SKM-1 (cell line): ENCODE data around the gene CCDC70.

Source experiments
- DNase-seq: peaks from one replicate; lab custom pipeline; 2025; ENCODE audit not compliant: unreplicated experiment; lab: John Stamatoyannopoulos, UW

The CCDC70 gene

GRCh38 chr13:51856998-51857397 lies 4.8 kb upstream of the CCDC70 start:
- DNase-seq = no peak

GRCh38 chr13:51858433-51859247 lies 3.1 kb upstream of the CCDC70 start:
- no peak for DNase-seq

DNA sequence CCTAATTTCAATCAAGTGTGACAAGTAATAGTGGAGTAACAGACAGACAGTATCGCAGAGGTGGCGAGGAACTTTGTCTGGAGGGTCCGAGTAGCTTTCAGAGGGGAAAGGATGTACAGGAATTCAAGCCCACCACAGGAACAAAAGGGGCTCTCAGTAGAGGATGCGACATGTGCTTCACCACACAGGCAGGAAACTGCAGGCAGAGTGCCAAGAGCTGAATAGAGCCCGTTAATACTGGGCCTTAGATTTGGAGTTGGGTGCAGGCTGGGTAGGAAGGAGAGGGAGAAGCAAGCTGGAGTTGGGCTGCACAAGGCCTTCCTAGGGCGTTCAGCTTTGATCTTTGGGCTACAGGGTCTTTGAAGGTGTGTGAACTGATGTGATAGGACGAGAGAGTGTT lies 1.2 kb downstream of the CCDC70 start:
- no peak for DNase-seq

GRCh38 chr13:51865838-51866237 lies 4.1 kb downstream of the CCDC70 start:
- no peak for DNase-seq

DNA sequence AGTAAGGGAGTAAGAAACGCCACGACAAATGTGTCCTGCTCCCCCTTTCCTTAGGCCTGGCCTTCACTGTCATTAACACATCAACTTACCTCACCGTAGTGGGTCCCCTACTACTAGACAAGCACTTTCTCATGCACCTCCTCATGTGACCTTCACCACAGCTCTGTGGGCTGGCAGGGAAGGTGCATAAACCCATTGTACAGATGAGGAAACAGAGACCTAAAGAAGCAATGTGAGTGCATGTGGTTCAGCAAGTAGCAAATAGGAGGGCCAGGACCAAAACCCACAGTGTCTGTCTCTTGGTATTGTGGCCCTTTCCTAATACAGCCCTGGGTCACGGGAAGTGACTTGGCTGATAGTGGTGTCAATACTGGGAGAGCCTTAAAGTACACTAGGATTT lies 5.3 kb downstream of the CCDC70 start:
- no peak for DNase-seq

GRCh38 chr13:51869916-51870315 lies 8.1 kb downstream of the CCDC70 start:
- no peak for DNase-seq

GRCh38 chr13:51870616-51871015 lies 8.8 kb downstream of the CCDC70 start:
- DNase-seq = no peak

- DNase-seq = no peak
These were observed 11.5 kb downstream of the CCDC70 start for GRCh38 chr13:51873117-51873798.

- no peak for DNase-seq
These were observed 12.1 kb downstream of the CCDC70 start for GRCh38 chr13:51873837-51874236.

DNA sequence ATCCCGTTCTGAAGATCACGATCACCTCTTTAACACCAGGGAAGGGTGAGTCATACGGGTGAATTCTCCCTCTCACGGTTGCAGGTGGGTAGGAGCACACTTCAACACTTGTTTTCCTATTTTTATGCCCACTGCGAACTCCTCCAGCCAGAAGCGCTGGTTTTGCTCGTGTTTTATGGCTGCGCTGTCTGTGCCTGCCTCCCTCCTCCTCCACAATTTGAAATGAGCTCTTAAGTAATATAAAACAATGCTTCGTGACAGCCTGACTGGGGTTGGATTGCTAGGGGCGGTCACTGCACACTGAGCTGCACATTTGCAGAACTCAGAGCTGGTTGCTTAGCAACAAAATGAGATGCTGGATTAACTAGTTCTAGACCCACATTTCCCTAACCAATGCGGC lies 12.9 kb downstream of the CCDC70 start:
- DNase-seq = no peak

GRCh38 chr13:51879133-51879532 lies 17.4 kb downstream of the CCDC70 start:
- DNase-seq = no peak

- DNase-seq = no peak
These were observed 19.5 kb downstream of the CCDC70 start for GRCh38 chr13:51881296-51881695.

DNA sequence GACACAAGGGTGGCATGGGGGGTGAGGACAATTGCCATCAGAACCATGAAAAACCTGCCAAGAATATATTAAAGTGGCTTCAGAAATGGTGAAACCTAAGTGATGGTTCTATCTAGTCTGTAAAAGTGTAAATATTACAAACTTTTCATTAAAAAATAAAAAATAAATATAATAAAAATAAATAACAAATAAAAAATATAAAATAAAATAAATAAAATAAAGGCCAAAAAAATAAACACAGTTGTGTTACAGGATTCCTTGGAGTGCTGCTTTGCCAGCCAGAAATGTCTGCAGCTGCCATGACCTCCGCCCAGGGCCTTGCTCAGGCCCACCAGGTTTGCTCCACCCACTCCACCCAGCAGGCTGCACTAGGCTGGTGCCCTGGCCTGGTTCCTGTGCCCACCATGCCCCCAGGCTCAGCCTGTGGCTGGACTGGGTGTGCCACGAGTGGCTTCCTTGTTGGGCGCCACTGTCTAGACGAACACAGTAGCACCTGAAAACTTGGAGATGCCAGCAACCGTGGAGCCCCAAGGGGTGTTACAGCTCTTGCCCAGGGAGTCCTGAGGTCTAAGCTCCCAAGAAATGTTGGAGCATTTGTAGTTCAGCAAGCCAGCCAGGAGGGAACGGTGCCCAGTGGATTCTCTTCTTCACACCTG lies 20.9 kb downstream of the CCDC70 start:
- DNase-seq = no peak

GRCh38 chr13:51883226-51883600 lies 21.4 kb downstream of the CCDC70 start:
- DNase-seq = no peak

DNA sequence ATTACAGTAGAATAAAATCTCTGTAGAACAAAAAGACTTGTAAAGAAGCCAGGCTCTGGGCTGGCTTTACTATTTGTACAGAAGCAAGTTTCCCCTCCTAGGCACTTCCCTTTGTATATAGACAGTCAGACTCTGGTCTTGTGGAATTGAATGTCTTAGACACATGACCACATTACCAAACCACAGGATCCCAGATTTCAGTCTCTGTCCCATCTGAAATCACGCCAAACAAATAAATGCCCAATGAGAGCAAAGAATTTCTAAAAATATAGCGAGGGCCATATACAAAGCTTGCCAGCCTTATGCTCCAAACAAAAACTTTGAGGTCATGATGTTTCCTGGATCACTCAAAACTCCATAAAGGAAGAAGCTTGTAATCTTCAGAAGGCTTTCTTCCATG lies 23.9 kb downstream of the CCDC70 start:
- no peak for DNase-seq

- no peak for DNase-seq
These were observed 25.7 kb downstream of the CCDC70 start for GRCh38 chr13:51887468-51887867.

- no peak for DNase-seq
These were observed 30.9 kb downstream of the CCDC70 start for GRCh38 chr13:51892657-51893056.

- no peak for DNase-seq
These were observed 32.5 kb downstream of the CCDC70 start for GRCh38 chr13:51894239-51894638.

DNA sequence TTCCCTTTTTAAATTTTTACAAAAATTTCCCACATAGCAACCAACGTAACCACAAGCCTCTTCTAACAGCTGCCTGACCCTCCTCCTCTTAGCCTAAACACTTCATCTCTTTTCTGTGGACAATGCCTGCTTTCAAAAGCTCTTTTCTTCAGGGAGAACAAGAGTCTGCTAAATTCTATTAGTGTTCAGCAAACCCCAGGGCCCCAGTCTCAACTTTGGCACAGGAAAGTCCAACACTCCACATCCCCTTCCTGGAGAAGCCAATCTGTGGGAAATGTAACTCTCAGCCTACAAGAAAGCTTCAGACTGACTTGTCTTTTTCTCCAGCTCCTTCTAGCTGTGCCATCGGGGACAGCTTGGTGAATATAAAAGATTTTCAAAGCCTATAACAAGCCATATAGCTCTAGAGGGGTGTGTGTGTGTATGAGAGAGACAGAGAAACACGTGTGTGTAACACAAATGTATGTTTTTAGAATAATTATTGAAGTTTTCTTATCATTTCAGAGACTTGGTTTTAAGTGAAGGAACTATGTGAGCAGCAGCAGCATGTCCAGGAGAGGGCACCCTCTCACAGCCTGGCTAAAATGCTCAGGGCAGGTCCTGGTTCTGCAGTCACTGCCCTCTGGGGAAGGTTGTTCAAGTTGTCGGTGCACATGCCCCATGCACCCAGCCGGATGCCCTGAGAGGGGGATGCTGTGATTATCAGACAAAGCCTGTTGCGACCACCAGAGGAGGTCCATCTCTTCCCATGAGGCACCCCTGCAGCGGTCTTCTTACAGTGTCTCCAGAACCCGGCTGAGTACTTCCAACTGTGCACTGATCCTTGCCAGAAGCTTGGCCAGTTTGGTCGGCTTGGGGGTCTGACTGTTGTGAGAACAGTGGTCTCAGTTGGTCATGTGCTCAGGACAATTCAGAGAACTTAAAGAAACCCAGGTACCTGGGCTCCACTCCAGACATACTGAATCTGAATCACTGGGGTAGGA lies 34.4 kb downstream of the CCDC70 start:
- DNase-seq = no peak

- no peak for DNase-seq
These were observed 38.7 kb downstream of the CCDC70 start for GRCh38 chr13:51900471-51900870.

DNA sequence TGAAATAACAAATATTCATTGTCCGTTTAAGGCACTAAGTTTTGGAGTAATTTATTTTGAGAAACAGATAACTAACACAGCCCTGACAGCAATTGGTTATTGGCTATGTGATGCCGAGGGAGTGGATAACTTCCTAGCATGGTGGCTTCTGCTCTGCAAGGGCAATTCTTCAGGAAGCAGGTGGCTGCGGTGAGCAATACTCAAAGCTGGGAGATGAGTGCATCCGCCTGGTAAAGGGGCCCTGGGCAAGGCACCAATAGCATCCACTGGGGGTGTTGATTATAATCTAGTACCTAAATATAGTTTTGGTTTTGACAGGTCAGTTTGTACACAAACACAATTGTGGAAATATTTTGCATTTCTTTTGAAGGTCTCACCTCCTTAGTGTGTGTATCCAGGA lies 41.0 kb downstream of the CCDC70 start:
- DNase-seq = no peak
